DMS114 treated with DMSO at 0.1 percent for 48 hours (cell line): ENCODE results near the gene CHIT1.

Experiments
- DNase-seq: peaks from one replicate; lab custom pipeline; 2025; ENCODE audit not compliant: unreplicated experiment; lab: John Stamatoyannopoulos, UW

CHIT1 gene

GRCh38 chr1:203217139-203217655 lies 12.3 kb downstream of the CHIT1 start:
- DNase-seq = no peak

- peak; percentile 58 for DNase-seq
Measured at GRCh38 chr1:203216274-203217138, 13.0 kb downstream of the CHIT1 start.

DNA sequence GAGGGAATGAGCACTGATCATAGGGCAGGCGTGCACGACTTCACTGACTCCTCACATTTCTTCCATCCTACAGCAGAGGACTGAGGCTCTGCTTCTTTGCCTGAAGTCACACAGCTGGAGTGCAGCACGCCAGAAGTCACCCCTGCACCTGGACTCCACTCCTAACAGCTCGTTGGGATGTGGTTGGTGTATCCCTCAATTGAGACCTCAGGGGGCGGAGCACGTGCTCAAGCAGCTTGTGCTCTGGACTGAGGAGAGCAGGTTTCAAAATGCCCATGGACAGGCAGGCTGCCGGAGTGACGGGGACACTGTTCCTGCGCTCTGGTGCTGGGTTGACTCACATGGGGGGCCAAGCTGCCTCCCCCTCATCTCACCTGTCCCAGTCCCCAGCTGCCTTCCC lies 13.9 kb downstream of the CHIT1 start:
- no peak for DNase-seq

GRCh38 chr1:203214871-203215270 lies 14.6 kb downstream of the CHIT1 start:
- DNase-seq = no peak

DNA sequence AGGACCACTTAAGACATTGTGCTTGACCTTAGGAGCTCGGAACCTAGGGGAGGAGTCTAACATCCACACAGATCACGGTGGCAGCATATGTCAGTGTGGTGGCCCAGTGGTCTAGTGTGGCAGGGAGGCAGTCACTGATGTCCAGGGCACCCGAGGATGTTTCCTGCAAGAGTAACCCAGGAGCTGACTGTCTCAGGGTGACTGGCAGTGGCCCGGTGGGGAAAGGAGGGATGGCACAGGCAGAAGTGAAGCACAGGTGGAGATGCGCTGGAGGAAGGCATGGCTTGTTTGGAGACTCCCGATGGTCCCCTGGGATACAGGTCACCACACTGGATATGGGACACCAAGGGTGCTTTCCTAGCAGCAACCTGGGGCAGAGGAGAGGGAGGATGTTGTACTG lies 16.3 kb downstream of the CHIT1 start:
- DNase-seq = no peak

- no peak for DNase-seq
Measured at GRCh38 chr1:203211812-203212211, 17.7 kb downstream of the CHIT1 start.

- no peak for DNase-seq
Measured at GRCh38 chr1:203210988-203211387, 18.5 kb downstream of the CHIT1 start.

GRCh38 chr1:203210350-203210749 lies 19.1 kb downstream of the CHIT1 start:
- DNase-seq = no peak

DNA sequence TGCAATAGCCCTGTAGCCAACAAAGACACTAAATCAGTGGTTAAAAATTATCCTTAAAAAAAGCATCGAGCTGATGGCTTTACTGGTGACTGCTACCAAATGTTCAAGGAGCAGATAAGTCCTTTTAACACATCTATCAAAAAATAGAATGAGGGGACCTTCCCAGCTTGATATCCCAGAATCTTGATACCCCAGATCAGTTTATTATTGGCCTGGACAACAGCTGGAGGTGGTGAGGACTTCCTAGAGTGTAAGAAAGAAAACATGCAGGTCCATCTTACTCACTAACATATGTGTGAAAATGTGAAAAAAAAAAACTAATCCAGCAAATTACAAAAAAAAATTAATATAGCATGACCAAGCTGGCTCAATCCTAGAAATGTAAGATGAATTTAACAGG lies 21.3 kb downstream of the CHIT1 start:
- DNase-seq = no peak

GRCh38 chr1:203207751-203208150 lies 21.7 kb downstream of the CHIT1 start:
- DNase-seq = no peak

DNA sequence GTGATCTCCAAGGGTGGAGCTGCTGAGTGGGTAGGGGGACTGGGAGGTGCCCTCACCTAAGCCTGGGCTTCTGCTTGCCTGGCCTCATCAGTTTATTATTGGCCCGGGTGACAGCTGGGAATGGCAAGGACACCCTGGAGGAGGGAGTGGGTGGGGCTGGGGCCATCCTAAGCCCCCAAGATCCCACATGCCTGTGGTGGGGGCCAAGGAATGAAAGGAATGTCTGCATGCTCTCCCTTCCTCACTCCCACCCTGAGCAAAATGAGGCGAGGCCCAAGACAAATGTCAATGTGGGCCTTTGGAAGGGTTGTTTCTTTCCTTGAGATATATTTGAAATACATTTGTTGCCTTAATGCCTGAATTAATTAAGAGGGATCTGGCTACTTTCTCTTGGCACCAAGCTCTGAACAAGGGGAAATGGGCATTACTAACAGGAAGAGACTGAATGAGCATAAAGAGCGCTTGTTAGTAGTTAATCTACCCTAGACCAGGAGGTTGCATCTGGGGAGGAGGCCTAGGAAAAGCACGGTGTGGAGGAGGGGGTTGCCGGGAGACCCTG lies 23.3 kb downstream of the CHIT1 start:
- no peak for DNase-seq

GRCh38 chr1:203204756-203205155 lies 24.7 kb downstream of the CHIT1 start:
- no peak for DNase-seq

- DNase-seq = no peak
Measured at GRCh38 chr1:203202431-203203245, 26.8 kb downstream of the CHIT1 start.

GRCh38 chr1:203201516-203202205 lies 27.8 kb downstream of the CHIT1 start:
- DNase-seq = no peak

GRCh38 chr1:203200916-203201315 lies 28.6 kb downstream of the CHIT1 start:
- no peak for DNase-seq

DNA sequence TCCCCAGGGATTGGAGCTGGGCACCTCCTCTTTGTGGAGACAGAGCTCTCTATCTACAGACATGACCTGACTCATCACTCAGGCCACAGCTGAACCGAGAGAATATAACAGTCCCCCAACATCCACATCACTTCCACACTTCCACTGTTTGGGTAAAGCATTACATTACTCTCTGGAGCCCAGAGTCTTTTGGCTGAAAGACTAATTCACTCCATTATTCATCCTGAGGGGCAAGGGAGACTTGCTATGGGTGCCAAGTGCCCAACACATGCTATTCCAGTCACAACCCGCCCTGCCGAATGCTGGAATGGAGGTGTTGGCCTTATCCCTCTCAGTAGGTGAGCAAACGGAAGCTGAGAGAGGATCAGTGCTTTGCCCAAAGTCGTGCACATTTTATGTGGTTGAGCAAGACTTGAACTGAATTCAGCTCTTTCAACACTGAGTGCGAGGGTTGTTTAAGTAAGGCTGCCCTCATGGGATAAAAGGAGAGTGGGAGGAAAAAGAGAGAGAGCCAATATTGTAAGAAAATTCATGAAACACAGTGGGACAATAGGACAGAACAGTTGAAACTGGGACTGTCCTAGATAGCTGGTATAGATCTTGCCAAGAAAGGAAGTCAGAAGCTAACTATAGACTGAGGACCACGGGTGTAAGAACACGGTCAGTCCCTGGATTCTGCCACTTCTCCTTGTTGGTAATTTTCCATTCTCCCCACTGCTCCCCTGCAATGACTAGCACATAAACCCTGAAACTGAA lies 29.5 kb downstream of the CHIT1 start:
- no peak for DNase-seq

DNA sequence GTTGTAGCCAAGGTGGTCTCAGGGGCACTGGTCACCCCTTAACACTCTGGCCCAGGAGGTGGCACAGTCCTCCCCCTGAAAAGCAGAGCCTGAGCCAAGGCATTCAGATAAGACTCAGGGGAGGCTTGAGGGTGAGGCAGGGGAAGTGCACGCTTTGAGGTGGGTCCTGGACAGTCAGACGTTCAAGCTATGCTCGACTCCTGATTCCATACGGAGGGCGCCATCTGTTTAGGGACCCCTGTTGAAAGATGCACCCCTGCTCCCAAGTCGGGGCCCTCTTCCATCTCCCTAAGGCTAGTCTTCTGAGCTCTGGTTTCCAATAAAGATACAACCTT lies 30.0 kb downstream of the CHIT1 start:
- no peak for DNase-seq

GRCh38 chr1:203199002-203199401 lies 30.5 kb downstream of the CHIT1 start:
- DNase-seq = no peak

DNA sequence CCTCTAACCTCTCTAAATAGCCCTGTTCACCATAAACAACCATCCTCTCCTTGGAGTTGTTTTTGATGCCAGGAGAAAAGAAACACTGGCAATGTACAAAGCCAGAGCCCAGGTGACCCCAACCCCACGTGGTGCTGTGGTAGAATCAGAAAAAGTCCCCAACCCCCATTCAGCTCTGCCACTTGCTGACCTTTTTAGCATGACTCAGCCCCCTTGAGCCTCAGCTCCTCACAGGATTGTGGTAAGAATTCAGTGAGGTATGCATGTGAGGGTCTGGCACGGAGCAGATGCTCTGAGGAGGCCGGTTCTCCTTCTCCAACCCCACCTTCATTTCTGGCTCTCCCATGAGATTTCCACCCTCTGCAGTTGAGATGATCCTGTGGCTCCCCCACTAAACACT lies 31.8 kb downstream of the CHIT1 start:
- DNase-seq = no peak

- no peak for DNase-seq
Measured at GRCh38 chr1:203196371-203196770, 33.1 kb downstream of the CHIT1 start.
